Measurements from ENCODE around the gene CATSPERE.

DNA sequence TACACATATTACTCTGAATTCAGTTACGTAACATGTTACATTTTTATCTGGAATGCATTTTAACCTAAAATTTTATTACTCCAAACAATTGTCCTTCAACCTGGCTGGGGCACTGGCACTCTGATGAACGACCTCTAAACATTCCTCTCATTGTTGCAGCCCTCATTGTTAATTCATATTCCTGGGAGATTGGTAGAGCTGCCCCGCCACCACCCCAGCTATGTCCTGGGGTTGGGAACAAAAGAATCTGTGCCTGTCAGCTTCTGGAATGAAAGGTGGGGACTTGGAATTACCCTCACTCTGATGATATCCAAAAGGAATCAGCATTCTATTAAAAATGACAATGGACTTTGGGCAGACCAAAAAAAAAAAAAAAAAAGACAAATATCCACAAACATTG is 153.8 kb downstream of the CATSPERE start:
- TF ChIP-seq, protein P1, sequence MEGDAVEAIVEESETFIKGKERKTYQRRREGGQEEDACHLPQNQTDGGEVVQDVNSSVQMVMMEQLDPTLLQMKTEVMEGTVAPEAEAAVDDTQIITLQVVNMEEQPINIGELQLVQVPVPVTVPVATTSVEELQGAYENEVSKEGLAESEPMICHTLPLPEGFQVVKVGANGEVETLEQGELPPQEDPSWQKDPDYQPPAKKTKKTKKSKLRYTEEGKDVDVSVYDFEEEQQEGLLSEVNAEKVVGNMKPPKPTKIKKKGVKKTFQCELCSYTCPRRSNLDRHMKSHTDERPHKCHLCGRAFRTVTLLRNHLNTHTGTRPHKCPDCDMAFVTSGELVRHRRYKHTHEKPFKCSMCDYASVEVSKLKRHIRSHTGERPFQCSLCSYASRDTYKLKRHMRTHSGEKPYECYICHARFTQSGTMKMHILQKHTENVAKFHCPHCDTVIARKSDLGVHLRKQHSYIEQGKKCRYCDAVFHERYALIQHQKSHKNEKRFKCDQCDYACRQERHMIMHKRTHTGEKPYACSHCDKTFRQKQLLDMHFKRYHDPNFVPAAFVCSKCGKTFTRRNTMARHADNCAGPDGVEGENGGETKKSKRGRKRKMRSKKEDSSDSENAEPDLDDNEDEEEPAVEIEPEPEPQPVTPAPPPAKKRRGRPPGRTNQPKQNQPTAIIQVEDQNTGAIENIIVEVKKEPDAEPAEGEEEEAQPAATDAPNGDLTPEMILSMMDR (IDR thresholded peaks at IDR 0.05): no peak
- TF ChIP-seq POLR2A (IDR thresholded peaks at IDR 0.05): no peak
